KG1 (cell line): ENCODE results near the gene B4GALNT2.
"Not testable (repeated sequence)": the region's sequence is repeated elsewhere in the genome, so short reads cannot be mapped to it uniquely, and the experiment has no call there.

Experiments used
- DNase-seq: peaks from one replicate; lab custom pipeline; 2025; lab: John Stamatoyannopoulos, UW

B4GALNT2 gene

GRCh38 chr17:49120166-49120565, 12.4 kb upstream of the B4GALNT2 start:
- no peak for DNase-seq

GRCh38 chr17:49121696-49122292, 10.8 kb upstream of the B4GALNT2 start:
- DNase-seq = no peak

GRCh38 chr17:49122566-49122965, 10.0 kb upstream of the B4GALNT2 start:
- DNase-seq = no peak

GRCh38 chr17:49123061-49123460, 9.5 kb upstream of the B4GALNT2 start:
- DNase-seq = no peak

GRCh38 chr17:49125449-49125848, 7.1 kb upstream of the B4GALNT2 start:
- no peak for DNase-seq

GRCh38 chr17:49126183-49126859, 6.2 kb upstream of the B4GALNT2 start:
- DNase-seq = not testable (repeated sequence)

- not testable (repeated sequence) for DNase-seq
Measured at GRCh38 chr17:49129359-49129950, 3.1 kb upstream of the B4GALNT2 start.

- no peak for DNase-seq
Measured at GRCh38 chr17:49130891-49131290, 1.7 kb upstream of the B4GALNT2 start.

- DNase-seq = no peak
Measured at GRCh38 chr17:49132317-49132698, 261 bp upstream of the B4GALNT2 start.

- no peak for DNase-seq
Measured at GRCh38 chr17:49136335-49136734, 3.8 kb downstream of the B4GALNT2 start.

- not testable (repeated sequence) for DNase-seq
Measured at GRCh38 chr17:49145654-49146053, 13.1 kb downstream of the B4GALNT2 start.

GRCh38 chr17:49146620-49147306, 14.2 kb downstream of the B4GALNT2 start:
- DNase-seq = no peak

- DNase-seq = no peak
Measured at GRCh38 chr17:49148171-49148570, 15.6 kb downstream of the B4GALNT2 start.

- DNase-seq = no peak
Measured at GRCh38 chr17:49151996-49152395, 19.4 kb downstream of the B4GALNT2 start.

- no peak for DNase-seq
Measured at GRCh38 chr17:49156256-49156655, 23.7 kb downstream of the B4GALNT2 start.

- DNase-seq = no peak
Measured at GRCh38 chr17:49157784-49158183, 25.2 kb downstream of the B4GALNT2 start.

- DNase-seq = no peak
Measured at GRCh38 chr17:49162866-49163265, 30.3 kb downstream of the B4GALNT2 start.

GRCh38 chr17:49165143-49165542, 32.6 kb downstream of the B4GALNT2 start:
- DNase-seq = no peak

GRCh38 chr17:49168706-49169105, 36.1 kb downstream of the B4GALNT2 start:
- DNase-seq = no peak

- DNase-seq = no peak
Measured at GRCh38 chr17:49170216-49170615, 37.6 kb downstream of the B4GALNT2 start.

GRCh38 chr17:49170711-49171110, 38.1 kb downstream of the B4GALNT2 start:
- not testable (repeated sequence) for DNase-seq

GRCh38 chr17:49175978-49176377, 43.4 kb downstream of the B4GALNT2 start:
- not testable (repeated sequence) for DNase-seq

GRCh38 chr17:49180303-49180702, 47.7 kb downstream of the B4GALNT2 start:
- peak; percentile 12 for DNase-seq
